GM18511 (cell line): ENCODE measurements around the gene CRACR2A.

Experiments
- ATAC-seq: cut with Tn5 transposase; IDR thresholded peaks from one replicate; pipeline ENCODE4 v1.9.1; 2021; ENCODE audit warnings: mild to moderate bottlenecking, moderate library complexity; ENCODE audit not compliant: unreplicated experiment

CRACR2A gene

DNA sequence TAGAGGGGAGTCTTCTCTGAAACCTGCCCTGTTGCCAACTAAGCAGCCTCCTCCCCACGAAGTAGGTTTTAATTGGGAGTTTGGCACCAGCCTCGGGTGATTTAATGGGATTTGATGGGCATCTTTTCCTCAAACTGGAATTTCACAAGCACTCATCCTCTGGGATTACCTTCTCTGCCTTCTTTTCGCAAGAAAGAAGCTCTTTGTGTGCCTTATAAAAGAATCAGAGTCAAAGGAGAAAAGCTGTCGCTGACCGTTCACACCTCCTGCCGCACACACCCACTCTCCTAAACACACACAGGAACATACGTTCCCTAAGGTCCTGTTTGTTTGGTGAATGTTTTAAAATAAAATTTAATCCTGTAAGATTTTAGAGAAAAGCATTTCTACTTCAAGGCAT, 177.9 kb downstream of the CRACR2A start:
- ATAC-seq, result no peak

DNA sequence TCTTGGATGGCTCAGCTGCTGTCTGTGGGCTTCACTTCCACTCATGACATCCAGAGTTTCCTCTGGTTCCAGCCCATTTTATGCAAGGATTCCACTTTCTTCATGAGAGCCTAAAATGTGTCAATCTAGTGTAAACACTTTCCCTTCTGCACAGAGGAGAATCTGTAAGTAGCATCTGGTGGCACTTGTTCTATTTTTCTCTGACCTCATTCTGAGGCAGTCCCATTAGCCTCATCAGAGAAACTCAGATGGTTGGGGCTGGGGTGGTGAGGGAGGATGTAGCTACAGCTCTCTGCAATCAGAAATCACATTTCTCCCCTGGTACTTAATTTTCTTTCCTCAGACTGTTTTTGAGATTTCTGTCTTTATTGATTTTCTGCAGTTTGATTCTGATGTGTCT, 180.3 kb downstream of the CRACR2A start:
- no peak for ATAC-seq

DNA sequence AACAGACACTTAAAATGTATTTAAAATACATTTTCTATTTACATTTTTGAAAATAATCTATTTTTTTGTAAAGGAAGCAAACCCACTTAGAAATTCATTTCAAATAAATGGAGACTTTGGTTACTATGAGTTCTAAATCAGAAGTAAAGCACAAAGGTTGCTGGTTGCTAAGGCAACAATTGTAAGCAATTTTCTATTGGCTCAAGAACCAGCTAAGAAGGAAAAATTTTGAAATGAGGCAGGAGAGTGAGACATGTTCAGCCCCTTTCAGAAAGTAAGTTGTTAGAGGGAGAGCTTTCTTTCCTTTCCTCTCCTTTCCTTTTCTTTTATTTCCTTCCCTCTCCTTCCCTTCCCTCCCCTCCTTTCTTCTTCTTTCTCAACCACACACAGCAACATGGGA, 181.2 kb downstream of the CRACR2A start:
- ATAC-seq, result no peak

DNA sequence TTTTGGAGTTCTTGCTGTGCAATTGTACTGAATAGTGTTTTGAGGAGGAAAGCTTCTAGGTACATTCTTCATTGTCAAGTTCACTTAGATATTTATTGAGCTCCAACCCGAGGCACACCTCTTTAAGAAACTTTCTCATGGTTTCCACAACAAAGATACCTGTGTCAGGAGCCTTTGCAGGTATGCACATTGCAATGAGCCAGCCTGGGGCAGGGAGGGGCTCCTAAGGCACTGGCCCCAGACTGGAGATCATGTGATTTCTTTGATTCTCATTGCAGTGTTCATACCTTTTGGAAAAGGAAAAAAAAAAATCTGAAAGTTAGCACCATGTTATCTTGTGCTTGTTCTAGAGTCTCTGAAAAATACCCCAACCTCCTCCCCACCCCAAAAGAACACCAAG, 181.6 kb downstream of the CRACR2A start:
- ATAC-seq, result no peak

DNA sequence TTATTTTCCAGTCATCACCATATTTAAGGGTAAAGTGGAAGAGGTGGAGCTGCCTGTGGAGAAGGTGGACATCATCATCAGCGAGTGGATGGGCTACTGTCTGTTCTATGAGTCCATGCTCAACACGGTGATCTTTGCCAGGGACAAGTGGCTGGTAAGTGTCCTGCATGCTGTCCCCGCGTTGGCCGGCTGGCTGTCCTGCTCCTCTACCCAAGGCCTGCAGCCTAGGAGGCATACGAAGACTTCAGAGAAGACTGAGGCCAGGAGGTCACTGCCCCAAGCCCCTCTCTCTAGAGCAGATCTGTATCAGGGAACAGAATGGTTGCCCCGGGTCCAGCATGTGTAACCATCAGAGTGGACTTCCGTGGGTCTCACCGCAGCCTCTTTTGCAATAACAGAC, 184.2 kb downstream of the CRACR2A start:
- no peak for ATAC-seq

DNA sequence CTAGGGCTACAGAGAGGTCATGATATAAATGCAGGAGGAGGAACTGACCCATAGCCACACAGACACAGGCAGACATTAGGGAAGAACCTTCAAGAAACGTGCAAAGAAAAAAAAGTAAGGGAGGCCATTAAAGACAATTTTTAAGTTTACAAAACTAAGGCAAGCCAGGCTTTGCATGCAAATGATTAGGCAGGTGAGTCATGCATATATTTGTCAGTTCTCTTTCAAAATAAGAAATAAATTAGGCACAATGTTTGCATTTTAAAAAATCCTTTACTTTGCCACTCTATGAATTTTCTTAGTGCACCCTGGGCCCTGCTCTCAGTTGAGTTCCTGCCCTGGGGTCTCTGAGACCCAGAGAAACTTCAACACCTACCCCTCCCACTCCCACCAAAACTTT, 186.9 kb downstream of the CRACR2A start:
- ATAC-seq, result no peak
